ENCODE measurements around the gene RBM7. TPM values are rescaled to one million over a fixed set of nuclear protein-coding genes. Genes with fewer than 3 reads are reported as not detected.

The RBM7 gene
- total RNA-seq, 1 donor from 2014 or later: 44.8 TPM

- H3K4me1 Mint-ChIP-seq (ENCODE audit: unreplicated experiment): peaks cover 21% of the 10 kb centered on the region
- DNase-seq (ENCODE audit: low spot score): no peak
- no peaks in the 10 kb centered on the region for H3K9me3 Mint-ChIP-seq (ENCODE audit: unreplicated experiment)
- peaks cover 10% of the 10 kb centered on the region for H3K27me3 Mint-ChIP-seq (ENCODE audit: unreplicated experiment)
- no peak for TF ChIP-seq CTCF (IDR thresholded peaks at IDR 0.05; ENCODE audit: unreplicated experiment)
- no peaks in the 10 kb centered on the region for H3K36me3 Mint-ChIP-seq (ENCODE audit: low read depth, unreplicated experiment)
- H3K27ac Mint-ChIP-seq (ENCODE audit: unreplicated experiment): peak overlapping the region; percentile 99
- peak overlapping the region; percentile 100 for H3K4me3 Mint-ChIP-seq (ENCODE audit: unreplicated experiment)
These were observed 403 bp downstream of the RBM7 start for GRCh38 chr11:114400915-114401223.

- Mint-ChIP-seq H3K9me3 (ENCODE audit: unreplicated experiment) (no peaks in the 10 kb centered on the region), H3K27ac (ENCODE audit: unreplicated experiment) (peak overlapping the region; percentile 99), H3K4me3 (ENCODE audit: unreplicated experiment) (peak overlapping the region; percentile 100), H3K4me1 (ENCODE audit: unreplicated experiment) (peaks cover 21% of the 10 kb centered on the region), H3K36me3 (ENCODE audit: low read depth, unreplicated experiment) (no peaks in the 10 kb centered on the region), H3K27me3 (ENCODE audit: unreplicated experiment) (peaks cover 10% of the 10 kb centered on the region)
- no peak for TF ChIP-seq CTCF (IDR thresholded peaks at IDR 0.05; ENCODE audit: unreplicated experiment)
- no peak for DNase-seq (ENCODE audit: low spot score)
These were observed 845 bp downstream of the RBM7 start for GRCh38 chr11:114401311-114401710.

- Mint-ChIP-seq H3K27ac (ENCODE audit: unreplicated experiment) (no peak overlapping the region), H3K4me3 (ENCODE audit: unreplicated experiment) (no peak overlapping the region), H3K36me3 (ENCODE audit: low read depth, unreplicated experiment) (no peaks in the 10 kb centered on the region), H3K4me1 (ENCODE audit: unreplicated experiment) (no peaks in the 10 kb centered on the region), H3K27me3 (ENCODE audit: unreplicated experiment) (peaks cover 1% of the 10 kb centered on the region), H3K9me3 (ENCODE audit: unreplicated experiment) (no peaks in the 10 kb centered on the region)
- TF ChIP-seq CTCF (IDR thresholded peaks at IDR 0.05; ENCODE audit: unreplicated experiment): no peak
- DNase-seq (ENCODE audit: low spot score): no peak
These were observed 12.5 kb downstream of the RBM7 start for GRCh38 chr11:114412946-114413345.

GRCh38 chr11:114413958-114414357, 13.5 kb downstream of the RBM7 start:
- peaks cover 1% of the 10 kb centered on the region for H3K27me3 Mint-ChIP-seq (ENCODE audit: unreplicated experiment)
- no peaks in the 10 kb centered on the region for H3K9me3 Mint-ChIP-seq (ENCODE audit: unreplicated experiment)
- no peak overlapping the region for H3K27ac Mint-ChIP-seq (ENCODE audit: unreplicated experiment)
- no peaks in the 10 kb centered on the region for H3K4me1 Mint-ChIP-seq (ENCODE audit: unreplicated experiment)
- no peak overlapping the region for H3K4me3 Mint-ChIP-seq (ENCODE audit: unreplicated experiment)
- no peaks in the 10 kb centered on the region for H3K36me3 Mint-ChIP-seq (ENCODE audit: low read depth, unreplicated experiment)
- DNase-seq (ENCODE audit: low spot score): no peak
- TF ChIP-seq CTCF (IDR thresholded peaks at IDR 0.05; ENCODE audit: unreplicated experiment): no peak

DNA sequence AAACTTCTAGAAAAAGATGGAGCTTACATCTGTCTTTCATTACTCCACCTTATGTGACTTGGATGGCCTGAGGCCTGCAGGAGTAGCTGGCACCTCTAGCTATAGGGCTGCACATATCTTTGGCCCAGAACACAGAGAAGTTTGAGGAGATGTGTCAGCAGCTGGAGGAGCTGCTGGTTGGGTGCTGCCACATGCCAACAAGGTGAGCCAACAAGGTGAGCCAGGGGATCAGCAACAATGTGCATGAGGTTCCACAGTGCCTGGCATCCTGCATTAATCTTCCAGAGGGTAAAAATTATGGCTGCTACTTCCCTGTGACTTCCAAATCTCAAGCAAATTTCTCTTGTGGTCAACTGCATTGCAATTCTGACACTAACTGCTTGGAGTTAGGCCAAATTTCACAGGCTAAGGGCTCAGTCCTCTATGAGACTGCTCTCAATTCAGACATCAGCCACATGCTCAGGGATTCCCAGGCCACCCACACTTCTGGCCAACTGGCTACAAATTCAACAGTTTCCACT, 16.0 kb downstream of the RBM7 start:
- Mint-ChIP-seq H3K27me3 (ENCODE audit: unreplicated experiment) (peaks cover 1% of the 10 kb centered on the region), H3K4me3 (ENCODE audit: unreplicated experiment) (no peak overlapping the region), H3K36me3 (ENCODE audit: low read depth, unreplicated experiment) (no peaks in the 10 kb centered on the region), H3K9me3 (ENCODE audit: unreplicated experiment) (no peaks in the 10 kb centered on the region), H3K4me1 (ENCODE audit: unreplicated experiment) (no peaks in the 10 kb centered on the region), H3K27ac (ENCODE audit: unreplicated experiment) (no peak overlapping the region)
- DNase-seq (ENCODE audit: low spot score): no peak
- TF ChIP-seq CTCF (IDR thresholded peaks at IDR 0.05; ENCODE audit: unreplicated experiment): no peak
